GM12872 (cell line): Measurements from ENCODE around the gene A2M.

ENCODE experiments used
- CTCF ChIP-seq: IDR thresholded peaks from 3 replicates; pipeline ENCODE4 v1.5.1; 2011; ENCODE audit warnings: low read depth, mild to moderate bottlenecking, low read length, moderate library complexity; ENCODE audit not compliant: insufficient read depth

The A2M gene

GRCh38 chr12:9094512-9095206 lies 21.1 kb downstream of the A2M start:
- TF ChIP-seq CTCF: no peak

GRCh38 chr12:9091891-9092598 lies 23.7 kb downstream of the A2M start:
- no peak for TF ChIP-seq CTCF

GRCh38 chr12:9090220-9090619 lies 25.5 kb downstream of the A2M start:
- no peak for TF ChIP-seq CTCF

- no peak for TF ChIP-seq CTCF
Measured at GRCh38 chr12:9087087-9087835, 28.5 kb downstream of the A2M start.

- no peak for TF ChIP-seq CTCF
Measured at GRCh38 chr12:9086087-9086486, 29.6 kb downstream of the A2M start.

GRCh38 chr12:9084417-9084816 lies 31.3 kb downstream of the A2M start:
- no peak for TF ChIP-seq CTCF

GRCh38 chr12:9083793-9084192 lies 31.9 kb downstream of the A2M start:
- no peak for TF ChIP-seq CTCF
